ENCODE measurements around the gene OR4M2. TPM values are rescaled to one million over a fixed set of nuclear protein-coding genes. Genes with fewer than 3 reads are reported as not detected.
"Not testable (repeated sequence)": the region's sequence is repeated elsewhere in the genome, so short reads cannot be mapped to it uniquely, and the experiment has no call there.

OR4M2 gene, protein sequence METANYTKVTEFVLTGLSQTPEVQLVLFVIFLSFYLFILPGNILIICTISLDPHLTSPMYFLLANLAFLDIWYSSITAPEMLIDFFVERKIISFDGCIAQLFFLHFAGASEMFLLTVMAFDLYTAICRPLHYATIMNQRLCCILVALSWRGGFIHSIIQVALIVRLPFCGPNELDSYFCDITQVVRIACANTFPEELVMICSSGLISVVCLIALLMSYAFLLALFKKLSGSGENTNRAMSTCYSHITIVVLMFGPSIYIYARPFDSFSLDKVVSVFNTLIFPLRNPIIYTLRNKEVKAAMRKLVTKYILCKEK
- total RNA-seq: not detected in 2 replicates

DNA sequence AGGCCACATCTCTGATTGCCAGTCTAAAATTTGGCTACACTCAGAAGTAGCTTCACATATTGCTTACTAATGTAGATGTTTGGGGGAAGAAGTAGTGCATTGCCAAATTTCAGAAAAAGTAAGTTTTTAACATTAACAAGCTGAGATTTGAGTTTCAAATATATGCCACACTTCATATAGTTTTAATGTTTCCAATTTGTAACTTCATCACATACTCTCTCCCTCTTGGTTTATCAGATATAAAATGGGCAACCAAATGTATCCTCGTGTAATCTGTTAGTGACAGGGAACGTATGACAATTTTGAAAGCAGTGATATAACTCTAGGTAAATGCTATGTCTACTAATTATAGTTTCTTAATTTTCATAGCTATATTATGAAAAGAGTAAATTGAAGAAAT lies at the start of gene OR4M2:
Gene OR4M2, plus strand, starts transcription at position 301 of the 400 bp plus-strand sequence. Its CDS starts 98 bp downstream, at position 399.
- DNase-seq (ENCODE audit: low read depth, low spot score): not testable (repeated sequence)

DNA sequence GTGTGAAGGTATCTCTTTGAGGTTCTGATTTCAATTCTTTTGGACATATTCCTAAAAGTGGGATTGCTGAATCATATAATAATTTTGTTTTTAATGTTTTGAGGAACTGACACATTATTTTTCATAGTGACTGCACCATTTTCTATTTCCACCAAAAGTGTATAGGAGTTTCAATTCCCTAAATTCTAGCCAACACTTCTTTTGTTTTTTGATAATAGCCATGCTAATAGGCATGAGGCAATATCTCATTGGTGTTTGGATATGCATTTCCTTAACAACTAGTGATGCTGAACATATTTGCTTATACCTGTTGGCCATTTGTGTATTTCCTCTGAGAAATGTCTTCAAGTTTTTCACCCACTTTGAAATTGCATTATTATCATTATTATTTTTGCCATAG lies 11.1 kb upstream of the OR4M2 start:
- DNase-seq (ENCODE audit: low read depth, low spot score): not testable (repeated sequence)

DNA sequence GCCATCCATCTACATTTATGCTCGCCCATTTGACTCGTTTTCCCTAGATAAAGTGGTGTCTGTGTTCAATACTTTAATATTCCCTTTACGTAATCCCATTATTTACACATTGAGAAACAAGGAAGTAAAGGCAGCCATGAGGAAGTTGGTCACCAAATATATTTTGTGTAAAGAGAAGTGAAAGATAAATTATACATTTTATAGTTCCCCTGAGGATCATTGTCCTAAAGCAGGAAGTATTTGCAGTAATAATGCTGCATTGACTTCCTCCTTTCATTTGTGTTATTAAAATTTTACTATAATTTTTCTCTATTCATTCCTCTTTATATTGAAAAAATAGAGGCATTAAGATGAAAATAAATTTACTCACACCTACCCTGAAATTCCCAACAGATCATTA lies 1.1 kb downstream of the OR4M2 start:
- not testable (repeated sequence) for DNase-seq (ENCODE audit: low read depth, low spot score)

DNA sequence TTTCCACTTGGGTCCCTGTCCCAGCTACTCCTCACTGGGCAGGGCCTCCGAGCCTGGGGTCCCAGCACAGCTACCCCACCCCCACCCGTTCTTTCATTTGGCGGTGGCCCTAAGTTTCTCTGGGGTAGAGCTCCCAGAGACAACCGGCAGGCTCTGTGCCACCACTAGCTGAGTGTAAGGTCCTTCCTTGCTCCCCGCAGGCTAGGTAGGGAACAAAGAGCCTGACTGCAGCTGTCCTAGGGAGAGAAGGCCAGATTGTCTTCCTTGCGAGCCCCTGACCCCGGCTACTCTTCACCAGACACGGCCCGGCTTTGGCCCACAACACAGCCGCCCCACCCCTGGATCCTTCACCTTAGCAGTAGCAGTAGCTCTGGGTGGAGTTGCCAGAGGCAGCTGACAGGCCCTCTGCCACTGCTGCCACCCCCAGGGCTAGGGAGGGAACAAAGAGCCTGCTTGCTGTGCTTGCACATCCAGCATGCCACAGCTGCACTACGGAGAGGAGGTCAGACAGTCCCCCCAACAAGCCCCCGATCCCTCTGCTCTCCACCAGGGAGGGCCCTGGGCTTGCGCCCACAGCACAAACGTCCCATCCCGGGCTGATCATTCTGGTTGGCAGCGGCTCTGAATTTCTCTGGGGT lies 18.4 kb downstream of the OR4M2 start:
- DNase-seq (ENCODE audit: low read depth, low spot score): not testable (repeated sequence)

DNA sequence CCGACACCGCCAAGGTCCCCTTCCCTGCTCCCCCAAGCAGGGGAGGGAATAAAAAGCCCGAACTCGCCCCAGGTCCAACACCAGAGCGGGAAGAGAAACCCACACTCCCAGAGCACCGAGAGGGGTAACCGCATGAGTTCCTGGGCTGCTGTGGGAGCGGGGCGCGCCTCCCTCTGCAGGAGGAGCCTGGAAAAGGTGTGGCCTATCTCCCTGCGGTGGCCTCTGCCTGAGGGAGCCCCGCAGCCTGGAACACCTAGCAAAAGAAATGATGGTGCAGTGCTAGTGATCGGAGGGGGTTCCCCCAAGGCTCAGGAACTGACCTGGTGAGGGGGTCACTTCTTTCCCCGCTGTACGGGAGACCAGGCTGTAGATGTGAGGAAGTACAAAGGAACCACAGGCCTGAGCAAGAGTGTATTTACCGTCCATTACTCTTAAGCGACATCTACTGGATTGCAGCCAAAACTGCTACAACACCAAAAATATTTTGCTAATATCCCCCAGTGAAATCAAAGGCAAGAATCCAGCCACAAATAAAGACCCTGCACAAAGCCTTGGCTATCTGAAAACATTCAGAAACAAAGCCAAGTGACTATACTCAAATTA lies 19.1 kb downstream of the OR4M2 start:
- DNase-seq (ENCODE audit: low read depth, low spot score): not testable (repeated sequence)

DNA sequence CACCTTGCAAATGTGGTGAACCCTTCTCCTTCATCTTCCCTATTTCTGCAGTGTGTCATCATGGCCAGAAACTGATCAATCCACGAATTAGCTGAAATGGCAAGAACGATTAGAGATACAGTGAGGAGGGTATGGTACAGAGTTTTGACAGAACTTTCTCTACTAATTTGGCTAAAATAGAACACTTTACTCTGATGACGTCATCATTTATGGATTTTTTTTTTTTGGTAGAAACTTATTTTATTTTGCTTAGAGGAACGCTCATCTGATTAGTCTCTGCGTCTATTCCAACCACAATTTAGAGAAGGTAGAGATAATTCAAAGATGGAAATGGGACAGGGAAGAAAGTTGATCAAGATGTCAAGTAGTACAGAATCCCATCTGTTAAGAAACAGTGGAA lies 41.7 kb downstream of the OR4M2 start:
- DNase-seq (ENCODE audit: low read depth, low spot score): not testable (repeated sequence)

Other genes with a start within 250 kb of the OR4M2 start
- not detected in 2 replicates for gene POTEB, start 202.8 kb upstream of the OR4M2 start, total RNA-seq

Data from pulmonary artery endothelial cell (primary cell).